Measurements from ENCODE around the gene BACE2. TPM values are rescaled to one million over a fixed set of nuclear protein-coding genes. Genes with fewer than 3 reads are reported as not detected.

Gene BACE2
- total RNA-seq, 3 donors from 2014 or later (not counting 1 experiment from before 2014, with no cell fraction given): 0.12 to 10.3 (median 0.29) TPM

GRCh38 chr21:41317063-41317392, 149.1 kb downstream of the BACE2 start:
- Histone ChIP-seq H3K36me3 (ENCODE audit: control insufficient read depth, insufficient read depth, low read length) (no peaks in the 10 kb centered on the region), H3K27ac (ENCODE audit: low read length) (no peak overlapping the region), H3K4me3 (ENCODE audit: low read length) (no peak overlapping the region), H3K9me3 (ENCODE audit: control insufficient read depth, insufficient read depth, low read length) (no peaks in the 10 kb centered on the region), H3K4me1 (ENCODE audit: control insufficient read depth, insufficient read depth, low read length) (no peaks in the 10 kb centered on the region), H3K27me3 (ENCODE audit: control insufficient read depth, insufficient read depth, low read length) (no peaks in the 10 kb centered on the region)
- WGBS (ENCODE audit: insufficient coverage): 12% methylated on average over 18 of the region's 19 CpGs
- Mint-ChIP-seq H3K4me3 (no peak overlapping the region), H3K9me3 (no peaks in the 10 kb centered on the region), H3K36me3 (no peaks in the 10 kb centered on the region), H3K27ac (no peak overlapping the region), H3K4me1 (no peaks in the 10 kb centered on the region), H3K27me3 (ENCODE audit: low read depth in 2 of 2) (peaks cover 33 to 51% of the 10 kb centered on the region in 2 donors)
- intact Hi-C loops (cut with micrococcal nuclease): no loop called here
- TF ChIP-seq CTCF (IDR thresholded peaks at IDR 0.05): no peak
- ATAC-seq: no peak
- DNase-seq: no peak

GRCh38 chr21:41317458-41317857, 149.5 kb downstream of the BACE2 start:
- no peaks in the 10 kb centered on the region for H3K36me3 Mint-ChIP-seq
- Histone ChIP-seq H3K36me3 (ENCODE audit: control insufficient read depth, insufficient read depth, low read length) (no peaks in the 10 kb centered on the region), H3K27ac (ENCODE audit: low read length) (no peak overlapping the region), H3K27me3 (ENCODE audit: control insufficient read depth, insufficient read depth, low read length) (no peaks in the 10 kb centered on the region), H3K4me3 (ENCODE audit: low read length) (no peak overlapping the region), H3K9me3 (ENCODE audit: control insufficient read depth, insufficient read depth, low read length) (no peaks in the 10 kb centered on the region), H3K4me1 (ENCODE audit: control insufficient read depth, insufficient read depth, low read length) (no peaks in the 10 kb centered on the region)
- no peaks in the 10 kb centered on the region for H3K4me1 Mint-ChIP-seq
- 74% methylated on average over 10 of the region's 10 CpGs for WGBS (ENCODE audit: insufficient coverage)
- peaks cover 31 to 51% of the 10 kb centered on the region in 2 donors for H3K27me3 Mint-ChIP-seq (ENCODE audit: low read depth in 2 of 2)
- ATAC-seq: no peak
- TF ChIP-seq CTCF (IDR thresholded peaks at IDR 0.05): no peak
- no peaks in the 10 kb centered on the region for H3K9me3 Mint-ChIP-seq
- DNase-seq: no peak
- no peak overlapping the region for H3K27ac Mint-ChIP-seq
- H3K4me3 Mint-ChIP-seq: no peak overlapping the region
- intact Hi-C loops (cut with micrococcal nuclease): no loop called here

- Histone ChIP-seq H3K27ac (ENCODE audit: low read length) (no peak overlapping the region), H3K36me3 (ENCODE audit: control insufficient read depth, insufficient read depth, low read length) (no peaks in the 10 kb centered on the region), H3K4me3 (ENCODE audit: low read length) (no peak overlapping the region), H3K9me3 (ENCODE audit: control insufficient read depth, insufficient read depth, low read length) (no peaks in the 10 kb centered on the region), H3K4me1 (ENCODE audit: control insufficient read depth, insufficient read depth, low read length) (no peaks in the 10 kb centered on the region), H3K27me3 (ENCODE audit: control insufficient read depth, insufficient read depth, low read length) (no peaks in the 10 kb centered on the region)
- H3K9me3 Mint-ChIP-seq: no peaks in the 10 kb centered on the region
- peaks cover 27 to 51% of the 10 kb centered on the region in 2 donors for H3K27me3 Mint-ChIP-seq (ENCODE audit: low read depth in 2 of 2)
- ATAC-seq (no peak), DNase-seq (no peak)
- no peak for TF ChIP-seq CTCF (IDR thresholded peaks at IDR 0.05)
- no peaks in the 10 kb centered on the region for H3K36me3 Mint-ChIP-seq
- intact Hi-C loops (cut with micrococcal nuclease): no loop called here
- WGBS (ENCODE audit: insufficient coverage): 87% methylated on average over 9 of the region's 9 CpGs
- no peak overlapping the region for H3K4me3 Mint-ChIP-seq
- no peaks in the 10 kb centered on the region for H3K4me1 Mint-ChIP-seq
- H3K27ac Mint-ChIP-seq: no peak overlapping the region
Measured at GRCh38 chr21:41318218-41318617, 150.3 kb downstream of the BACE2 start.

GRCh38 chr21:41319273-41319672, 151.3 kb downstream of the BACE2 start:
- Histone ChIP-seq H3K9me3 (ENCODE audit: control insufficient read depth, insufficient read depth, low read length) (no peaks in the 10 kb centered on the region), H3K4me1 (ENCODE audit: control insufficient read depth, insufficient read depth, low read length) (no peaks in the 10 kb centered on the region), H3K36me3 (ENCODE audit: control insufficient read depth, insufficient read depth, low read length) (no peaks in the 10 kb centered on the region), H3K4me3 (ENCODE audit: low read length) (no peak overlapping the region), H3K27me3 (ENCODE audit: control insufficient read depth, insufficient read depth, low read length) (no peaks in the 10 kb centered on the region), H3K27ac (ENCODE audit: low read length) (no peak overlapping the region)
- intact Hi-C loops (cut with micrococcal nuclease): no loop called here
- WGBS (ENCODE audit: insufficient coverage): 89% methylated on average over 7 of the region's 7 CpGs
- Mint-ChIP-seq H3K36me3 (no peaks in the 10 kb centered on the region), H3K4me1 (no peaks in the 10 kb centered on the region), H3K27me3 (ENCODE audit: low read depth in 2 of 2) (peaks cover 27 to 49% of the 10 kb centered on the region in 2 donors), H3K27ac (no peak overlapping the region), H3K9me3 (no peaks in the 10 kb centered on the region), H3K4me3 (no peak overlapping the region)
- no peak for ATAC-seq
- TF ChIP-seq CTCF (IDR thresholded peaks at IDR 0.05): no peak
- DNase-seq: no peak

All from natural killer cell (primary cell).